NCI-H1417 treated with DMSO at 0.1 percent for 48 hours (cell line): ENCODE results near the gene EIF1B.

ENCODE experiments used
- DNase-seq: peaks from one replicate; lab custom pipeline; 2025; lab: John Stamatoyannopoulos, UW

Gene EIF1B

DNA sequence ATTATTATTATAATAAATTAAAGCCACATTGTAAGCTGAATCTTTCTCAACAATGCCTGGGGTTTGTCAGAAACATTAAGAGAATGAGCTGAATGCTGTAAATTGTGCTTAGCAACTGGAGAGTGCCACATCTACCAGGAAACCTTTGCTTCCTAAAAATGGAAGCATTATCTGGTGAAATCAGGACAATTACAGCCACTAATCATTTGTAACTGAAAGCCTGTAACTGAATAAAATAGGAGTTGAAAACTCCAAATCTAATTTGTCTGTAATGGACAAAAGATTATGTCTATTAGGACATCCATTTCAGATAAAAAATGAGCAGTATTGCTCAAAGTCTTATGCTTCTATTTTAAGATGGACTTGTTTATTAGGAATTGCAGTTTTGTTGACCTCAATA, 32.2 kb downstream of the EIF1B start:
- no peak for DNase-seq

DNA sequence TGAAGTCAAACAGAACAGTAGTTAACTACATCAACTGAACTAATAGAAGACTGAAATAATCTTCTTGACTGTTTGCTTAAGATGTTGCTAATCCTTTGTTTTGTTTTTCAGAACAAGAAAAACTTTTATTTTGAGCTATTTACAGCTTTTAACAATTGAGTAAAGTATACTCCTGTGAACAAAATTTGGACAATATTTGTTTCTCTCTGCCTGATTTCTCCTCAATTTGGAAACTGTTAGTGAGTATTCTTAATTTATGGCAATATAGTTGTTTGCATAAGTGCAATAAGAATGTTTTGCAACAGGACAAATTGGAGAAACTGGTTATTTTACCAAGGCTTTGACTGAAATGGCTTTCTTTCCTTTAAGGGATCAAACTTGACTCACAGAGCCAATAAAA, 41.0 kb downstream of the EIF1B start:
- DNase-seq: no peak

DNA sequence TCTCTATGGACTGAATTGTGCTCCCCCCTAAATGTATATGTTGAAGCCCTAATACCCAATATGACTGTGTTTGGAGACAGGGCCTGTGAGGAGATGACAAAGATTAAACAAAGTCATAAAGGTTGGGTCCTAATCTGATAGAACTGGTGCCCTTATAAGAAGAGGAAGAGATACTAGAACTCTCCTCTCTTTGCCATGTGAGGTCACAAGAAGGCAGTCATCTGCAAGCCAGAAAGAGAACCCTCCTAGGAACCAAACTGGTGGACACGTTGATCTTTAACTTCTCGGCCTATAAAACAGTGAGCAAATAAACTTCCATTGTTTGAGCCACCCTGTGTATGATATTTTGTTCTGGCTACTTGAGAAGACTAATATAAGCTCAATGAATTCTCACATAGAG, 45.9 kb downstream of the EIF1B start:
- DNase-seq: no peak

DNA sequence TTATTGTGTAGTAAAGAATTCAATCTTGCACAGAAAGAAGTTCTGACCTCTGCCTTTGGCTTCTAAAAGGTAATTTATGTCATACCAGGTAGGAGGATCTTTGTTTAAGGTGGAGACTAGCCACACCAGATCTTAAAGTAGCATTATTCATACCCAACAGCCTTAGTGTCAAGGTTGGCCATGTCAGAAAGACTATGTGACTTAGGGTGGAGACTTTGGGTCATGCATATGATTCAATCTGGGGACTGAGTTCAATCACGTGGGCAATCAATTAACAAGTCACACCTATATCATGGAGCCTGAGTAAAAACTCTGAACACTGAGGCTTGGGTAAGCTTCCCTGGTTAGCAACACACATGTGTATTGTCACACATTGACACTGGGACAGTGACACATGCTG, 48.9 kb downstream of the EIF1B start:
- no peak for DNase-seq
